Measurements from ENCODE around the gene NRP2.

The NRP2 gene

DNA sequence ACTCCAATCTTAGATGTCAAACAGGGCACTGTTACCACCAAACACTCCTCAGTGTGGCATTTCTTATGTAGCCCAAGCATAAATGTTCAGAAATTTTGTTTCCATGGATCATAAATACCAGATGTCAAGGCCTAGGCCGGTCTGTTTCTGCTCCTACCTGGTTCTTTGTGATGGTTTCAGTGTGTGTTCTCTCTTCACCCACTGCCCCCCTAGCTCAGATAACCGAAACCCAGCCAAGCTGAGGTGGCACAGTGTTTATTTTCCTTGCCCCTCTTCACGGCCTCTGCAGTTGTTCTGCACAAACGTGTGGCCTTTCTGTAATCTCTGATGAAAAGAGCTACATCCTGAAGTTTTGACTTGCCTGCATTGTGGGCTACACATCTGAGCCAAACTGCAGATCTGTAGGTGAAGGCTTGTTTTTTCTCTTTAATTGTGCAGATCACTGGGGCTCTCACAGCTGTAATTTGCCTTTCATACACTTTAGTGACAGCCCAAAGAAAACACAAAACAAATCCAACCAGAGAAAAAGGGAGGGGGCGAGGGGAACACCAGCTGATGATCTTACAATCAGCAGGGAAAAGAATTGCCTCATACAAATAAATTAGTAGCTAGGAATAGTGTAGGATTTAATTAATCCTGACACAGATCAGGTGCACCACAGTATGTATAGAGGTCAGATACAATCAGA is 99.1 kb downstream of the NRP2 start:
- no peak for DNase-seq

DNA sequence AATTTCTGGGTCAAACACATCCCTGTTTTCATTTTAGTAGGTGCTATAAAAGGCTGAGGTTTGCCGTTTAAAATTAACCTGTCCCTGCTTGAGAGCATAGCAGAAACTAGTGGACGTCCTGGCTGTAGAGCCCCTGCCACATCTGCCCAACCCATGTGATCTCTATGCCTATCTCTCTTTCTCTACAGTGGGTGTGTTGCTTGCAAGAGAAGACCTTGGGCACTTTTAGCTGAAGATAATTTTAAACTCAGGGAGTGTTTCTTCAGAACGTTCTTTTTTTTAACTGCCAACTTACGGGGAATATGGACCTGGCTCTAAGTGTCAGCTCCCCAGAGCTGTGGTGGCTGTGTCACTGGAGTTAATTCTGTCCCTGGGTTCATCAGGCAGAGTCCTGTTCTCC is 100.6 kb downstream of the NRP2 start:
- DNase-seq = no peak

- DNase-seq = no peak
Observed at GRCh38 chr2:205783872-205784499, 101.7 kb downstream of the NRP2 start.

DNA sequence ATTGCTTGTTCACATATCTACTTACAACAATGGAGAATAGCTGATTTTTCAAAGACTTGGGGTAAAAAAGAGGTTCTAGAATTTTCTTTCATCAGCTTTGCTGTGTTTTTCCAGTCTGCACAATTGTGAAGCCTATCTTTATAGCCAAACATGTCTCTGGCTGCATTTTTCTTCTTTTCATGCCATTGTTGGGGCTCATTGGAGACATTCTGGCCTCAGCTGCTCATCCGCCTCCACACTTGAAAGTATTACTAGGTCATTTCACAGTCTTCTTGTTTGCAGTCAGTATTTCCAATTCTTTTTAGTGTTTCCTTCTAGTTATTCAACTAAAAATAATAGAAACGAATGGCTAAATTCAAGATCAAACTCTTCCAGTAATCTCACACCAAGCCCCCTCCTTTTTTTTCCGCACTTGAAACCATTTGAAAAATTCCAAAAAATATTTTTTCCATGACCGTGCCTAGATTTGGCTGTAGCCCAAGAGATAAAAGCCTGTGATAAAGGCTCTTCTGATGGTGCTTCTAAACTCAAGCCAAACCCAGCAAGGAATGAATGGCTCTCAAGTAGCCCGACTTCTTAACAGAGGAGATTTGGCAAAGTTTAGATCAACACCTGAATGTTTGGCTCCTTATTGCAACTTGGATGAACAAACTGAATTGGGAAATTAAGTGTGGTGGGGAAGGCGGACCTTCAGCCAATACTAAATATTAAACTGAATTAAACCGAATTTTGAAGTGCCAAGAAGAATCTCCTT is 103.4 kb downstream of the NRP2 start:
- DNase-seq = peak; percentile 9

DNA sequence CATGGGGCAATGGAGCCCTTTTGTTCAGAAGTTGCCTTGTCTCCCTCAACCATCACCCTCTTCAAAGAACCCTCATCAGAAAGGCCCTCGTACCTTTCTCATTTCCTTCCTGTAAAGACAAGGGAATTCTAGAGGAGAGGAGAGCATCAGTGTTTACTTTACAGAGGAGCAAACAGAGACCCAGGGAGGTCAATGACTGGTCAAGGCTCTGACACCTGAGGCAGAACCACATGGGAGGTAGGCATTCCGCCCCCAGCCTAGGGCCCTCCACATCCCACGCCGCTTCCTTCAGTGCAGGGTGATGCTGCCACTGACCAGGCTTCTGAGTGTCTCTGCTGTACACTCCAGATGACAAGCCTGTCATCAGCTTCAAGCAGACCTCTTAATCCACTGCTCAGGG is 104.7 kb downstream of the NRP2 start:
- no peak for DNase-seq

DNA sequence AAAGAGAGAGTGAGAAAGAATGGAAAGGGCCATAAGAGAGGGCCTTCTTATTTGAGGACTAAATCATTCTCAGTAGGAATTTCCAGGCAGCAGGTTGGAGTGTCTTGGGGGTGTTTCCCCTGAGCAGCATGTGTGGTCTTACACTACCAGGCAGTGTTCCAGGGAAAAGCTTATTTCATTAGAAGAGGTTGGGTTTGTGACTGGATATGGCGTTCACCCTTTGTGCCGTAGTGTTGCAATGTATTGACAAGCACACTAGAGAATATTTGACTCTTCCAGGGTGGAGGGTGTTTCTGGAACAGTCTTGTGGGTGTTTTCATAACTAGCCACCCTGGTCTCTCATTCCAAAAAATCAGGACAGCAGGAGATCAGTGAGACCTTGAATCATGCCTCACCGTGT is 105.5 kb downstream of the NRP2 start:
- DNase-seq = no peak

DNA sequence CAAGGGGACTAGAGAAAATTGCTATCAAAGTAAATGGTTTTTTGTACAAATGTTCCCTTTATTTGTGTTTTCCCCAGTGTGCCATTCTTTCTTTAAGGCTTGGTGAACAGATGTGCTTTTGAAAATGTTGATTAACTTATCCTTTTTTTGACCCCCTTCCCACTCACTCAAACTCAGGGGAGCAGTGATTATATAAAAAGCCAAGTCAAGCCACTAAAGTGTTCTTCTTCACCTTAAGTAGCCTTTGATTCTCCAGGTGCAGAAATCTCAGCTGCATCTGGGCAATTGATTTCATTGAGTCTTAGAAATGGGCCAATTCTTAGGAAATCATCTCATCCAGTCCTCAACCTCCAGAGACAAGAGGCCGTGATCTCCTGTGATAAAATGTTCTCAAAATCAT is 107.6 kb downstream of the NRP2 start:
- DNase-seq = no peak

GRCh38 chr2:205792908-205793307 is 110.6 kb downstream of the NRP2 start:
- no peak for DNase-seq

GRCh38 chr2:205796805-205797313 is 114.6 kb downstream of the NRP2 start:
- no peak for DNase-seq

- no peak for DNase-seq
Observed at GRCh38 chr2:205797866-205798265, 115.6 kb downstream of the NRP2 start.

GRCh38 chr2:205800224-205800623 is 117.9 kb downstream of the NRP2 start:
- no peak for DNase-seq

DNA sequence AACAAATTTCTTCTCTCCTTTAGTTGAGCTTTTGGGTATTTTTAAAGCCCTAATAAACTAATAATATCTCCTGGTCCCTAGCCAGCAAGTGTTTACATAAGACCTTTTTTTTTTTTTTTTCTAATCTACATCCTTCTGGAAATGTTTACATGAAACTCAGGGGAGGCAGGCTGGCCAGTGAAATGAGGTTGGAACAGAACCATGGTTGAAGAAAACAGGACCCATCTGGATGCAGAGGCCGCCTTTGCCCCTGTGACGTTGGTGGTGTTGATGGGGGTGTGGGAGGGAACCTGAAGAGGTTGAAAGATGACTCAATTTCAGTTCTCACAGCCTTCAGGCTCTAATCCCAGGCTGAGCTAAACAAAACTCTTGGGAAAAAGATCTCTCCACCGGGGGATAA is 118.5 kb downstream of the NRP2 start:
- DNase-seq = peak; percentile 48

DNA sequence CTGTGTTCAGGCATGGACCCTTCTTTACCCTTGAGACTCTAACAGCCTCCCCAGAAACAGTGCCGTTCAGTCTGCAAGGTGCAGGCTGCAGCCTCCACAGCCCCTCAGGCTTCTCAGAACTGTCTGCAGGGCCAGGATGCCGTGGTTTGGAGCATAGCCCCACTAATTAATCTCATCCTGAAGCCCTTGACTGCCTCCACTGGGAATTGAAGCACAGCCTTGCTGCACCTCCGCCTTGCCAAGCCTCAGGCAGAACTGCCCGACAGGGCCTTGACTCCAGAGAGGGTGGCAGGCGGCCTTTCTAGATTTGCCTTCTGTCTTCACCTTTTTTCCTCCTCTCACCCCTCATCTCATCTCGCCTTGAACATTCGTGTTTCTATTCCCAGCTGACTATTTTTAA is 119.8 kb downstream of the NRP2 start:
- DNase-seq = peak; percentile 3

- DNase-seq = no peak
Observed at GRCh38 chr2:205802941-205803340, 120.6 kb downstream of the NRP2 start.

GRCh38 chr2:205803500-205803899 is 121.2 kb downstream of the NRP2 start:
- DNase-seq = no peak

DNA sequence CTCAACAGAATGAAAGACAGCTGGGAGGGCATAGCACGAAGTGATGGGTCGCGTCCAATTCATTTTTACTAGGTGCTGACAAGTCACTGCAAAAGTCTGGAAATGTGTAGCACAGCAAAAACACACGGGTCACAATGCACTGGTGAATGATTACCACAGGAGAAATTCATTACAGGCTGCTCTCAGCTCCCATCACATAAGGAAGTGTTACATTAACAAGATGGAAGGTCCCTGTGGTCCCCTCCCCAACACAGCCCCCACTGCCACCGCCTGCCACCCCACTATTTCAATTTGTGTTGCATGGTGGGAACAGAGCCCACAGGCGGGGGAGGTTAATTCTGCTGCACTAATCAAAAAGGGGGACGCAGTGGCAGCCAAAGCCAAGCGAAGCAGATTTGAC is 122.8 kb downstream of the NRP2 start:
- no peak for DNase-seq

- DNase-seq = no peak
Observed at GRCh38 chr2:205806143-205806905, 124.0 kb downstream of the NRP2 start.

DNA sequence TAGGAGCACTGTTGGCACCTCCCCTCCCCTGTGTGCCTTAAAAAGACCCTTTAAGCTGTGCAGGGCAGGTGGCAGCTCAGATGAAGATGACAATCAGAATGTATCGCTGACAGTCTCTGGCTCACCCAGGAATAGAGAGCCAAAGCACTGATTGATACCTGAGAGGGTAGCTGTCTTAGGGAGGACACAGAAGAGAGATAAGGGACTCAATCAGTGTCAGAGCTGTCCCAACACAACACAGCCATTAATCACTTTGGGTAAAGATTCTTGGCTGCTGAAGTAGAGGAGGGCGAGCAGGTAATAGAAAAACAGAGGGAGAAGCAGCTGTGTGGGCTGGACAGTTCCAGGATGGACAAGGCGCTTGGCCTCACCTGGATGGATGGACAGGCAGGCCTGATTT is 124.9 kb downstream of the NRP2 start:
- no peak for DNase-seq

DNA sequence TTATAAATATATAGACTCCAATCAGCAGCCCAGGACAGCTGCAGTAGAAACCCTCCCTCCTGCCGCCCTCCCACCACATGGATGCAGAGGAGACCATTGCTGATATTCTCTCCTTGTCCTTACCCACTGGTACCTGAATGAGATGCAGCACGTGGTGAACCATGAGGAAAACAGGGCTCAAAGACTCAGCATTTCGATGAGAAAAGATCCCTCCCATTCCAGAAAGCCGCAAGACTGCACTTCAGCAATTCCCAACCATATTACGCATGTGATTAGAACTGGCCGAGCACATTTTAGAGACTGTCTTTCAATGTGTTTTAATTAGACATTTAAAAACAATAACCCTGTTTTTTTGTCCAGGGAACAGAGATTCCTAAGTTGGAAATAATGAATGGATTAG is 125.5 kb downstream of the NRP2 start:
- DNase-seq = no peak

DNA sequence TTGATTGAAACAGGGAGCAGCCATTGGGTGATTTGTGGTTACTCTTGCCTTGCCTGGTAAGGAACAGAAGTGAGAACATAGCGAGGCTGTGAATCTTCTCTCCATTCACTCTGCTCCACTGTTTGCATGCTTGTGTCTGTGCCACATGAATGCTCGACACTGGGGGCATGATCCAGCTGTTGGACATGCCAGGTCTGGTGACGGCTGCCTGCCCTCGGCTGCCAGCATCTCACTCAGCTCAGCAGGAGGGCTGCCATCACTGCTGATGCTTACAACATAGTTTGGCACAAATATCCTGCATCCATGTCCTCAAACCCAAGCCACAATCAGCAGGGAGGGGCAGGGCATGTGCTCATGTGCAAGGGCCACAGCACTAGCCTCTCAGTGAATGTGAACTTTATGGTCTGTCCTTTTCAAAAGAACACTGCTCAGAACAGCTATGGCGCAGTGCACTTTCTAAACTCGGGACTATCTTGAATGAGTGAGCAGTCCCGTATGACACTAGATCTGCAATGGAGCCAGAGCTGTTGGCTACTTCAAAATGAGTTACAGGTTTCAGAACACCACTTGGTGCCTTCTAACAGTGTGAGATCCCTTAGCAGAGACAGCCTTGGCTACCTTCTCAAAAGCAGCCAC is 126.3 kb downstream of the NRP2 start:
- peak; percentile 67 for DNase-seq

- no peak for DNase-seq
Observed at GRCh38 chr2:205811387-205811786, 129.1 kb downstream of the NRP2 start.

DNA sequence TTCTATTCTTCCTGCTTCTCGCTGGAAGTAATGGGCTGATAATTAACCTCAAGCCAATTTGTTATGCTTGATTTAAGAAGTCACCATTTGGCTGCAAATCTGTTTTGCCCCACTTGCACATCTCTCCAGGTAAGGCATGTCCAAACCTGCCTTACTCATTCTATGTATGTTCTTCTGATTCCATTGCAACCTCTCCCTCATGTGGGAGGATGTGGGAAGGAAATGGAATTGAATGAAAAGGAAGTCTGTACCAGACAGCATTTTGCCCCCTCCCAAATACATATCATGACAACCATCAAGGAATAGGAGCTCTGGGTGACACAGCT is 131.7 kb downstream of the NRP2 start:
- no peak for DNase-seq

DNA sequence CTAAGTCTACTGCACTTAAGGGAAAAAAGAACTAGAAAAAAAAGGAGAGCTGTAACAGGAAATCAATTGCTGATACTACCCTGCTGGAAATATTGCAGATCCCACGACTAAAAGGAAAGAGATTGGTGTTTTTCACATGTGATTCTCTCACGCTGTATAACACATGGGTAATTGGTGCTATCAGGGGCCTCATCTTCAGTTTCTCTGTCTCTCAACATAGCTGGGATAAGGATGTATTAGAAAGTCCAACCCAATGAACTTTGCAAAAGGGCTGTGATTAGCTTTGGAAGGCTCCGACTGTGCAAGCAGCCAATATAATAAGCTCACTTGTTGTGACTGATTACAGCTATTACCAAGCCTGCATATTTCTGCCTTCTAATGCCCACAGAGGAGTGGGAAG is 133.4 kb downstream of the NRP2 start:
- DNase-seq = no peak

Measured in NCI-H446 treated with DMSO at 0.1 percent for 48 hours (cell line).